Neural progenitor cell (in vitro differentiated cells): ENCODE data around the gene TWIST2. TPM values are rescaled to one million over a fixed set of nuclear protein-coding genes. Genes with fewer than 3 reads are reported as not detected.
A peak's percentile ranks its signal among the peaks of the same experiment; 100 is the strongest.

Source experiments
- DNase-seq: peaks from one replicate; pipeline ENCODE4 v3.0.0-alpha.2; 2016; ENCODE audit warnings: low spot score
- H2AFZ ChIP-seq: fragments of 200-600 bp; sonication (generic); replicated peaks from 2 replicates; pipeline ENCODE4 v1.6.1; 2016; ENCODE audit warnings: antibody characterized with exemption
- H3F3A ChIP-seq: fragments of 200-600 bp; sonication (generic); 2 replicates; pipeline ENCODE4 v1.6.1; 2016; ENCODE audit warnings: antibody characterized with exemption, low read depth
- H3K27ac ChIP-seq: fragments of 200-600 bp; sonication (generic); 2 replicates; pipeline ENCODE4 v1.5.1; 2016; ENCODE audit warnings: mild to moderate bottlenecking
- H3K27me3 ChIP-seq: fragments of 200-600 bp; sonication (generic); 2 replicates; pipeline ENCODE4 v1.6.1; 2016; ENCODE audit warnings: mild to moderate bottlenecking, moderate library complexity
- H3K36me3 ChIP-seq: fragments of 200-600 bp; sonication (generic); 2 replicates; pipeline ENCODE4 v1.5.1; 2016
- H3K4me1 ChIP-seq: fragments of 200-600 bp; sonication (generic); 2 replicates; pipeline ENCODE4 v1.6.1; 2016; ENCODE audit warnings: mixed run types
- H3K4me2 ChIP-seq: fragments of 200-600 bp; sonication (generic); 2 replicates; pipeline ENCODE4 v1.6.1; 2016
- H3K4me3 ChIP-seq: fragments of 200-600 bp; sonication (generic); 2 replicates; pipeline ENCODE4 v1.5.1; 2016
- H3K79me2 ChIP-seq: fragments of 200-600 bp; sonication (generic); 2 replicates; pipeline ENCODE4 v1.6.1; 2016; ENCODE audit warnings: low read depth
- H3K9ac ChIP-seq: fragments of 200-600 bp; sonication (generic); 2 replicates; pipeline ENCODE4 v1.6.1; 2016
- H3K9me3 ChIP-seq: fragments of 200-600 bp; sonication (generic); 2 replicates; pipeline ENCODE4 v1.5.1; 2016; ENCODE audit warnings: low read depth
- H4K20me1 ChIP-seq: fragments of 200-600 bp; sonication (generic); 2 replicates; pipeline ENCODE4 v1.6.1; 2016; ENCODE audit warnings: low read depth
- H3K27ac Mint-ChIP-seq: 3 replicates; pipeline ENCODE4 v1.8.0; 2021; ENCODE audit warnings: mixed read lengths
- H3K27me3 Mint-ChIP-seq: 2 replicates; pipeline ENCODE4 v1.8.0; 2022; ENCODE audit warnings: low read depth, mild to moderate bottlenecking, inconsistent platforms, moderate library complexity, mixed read lengths; ENCODE audit not compliant: insufficient read depth
- H3K36me3 Mint-ChIP-seq: 3 replicates; pipeline ENCODE4 v1.8.0; 2021; ENCODE audit warnings: mixed read lengths
- H3K4me1 Mint-ChIP-seq: 3 replicates; pipeline ENCODE4 v1.8.0; 2021; ENCODE audit warnings: mixed read lengths
- H3K4me3 Mint-ChIP-seq: 3 replicates; pipeline ENCODE4 v1.8.0; 2021; ENCODE audit warnings: mild to moderate bottlenecking, moderate library complexity, mixed read lengths
- H3K9me3 Mint-ChIP-seq: 3 replicates; pipeline ENCODE4 v1.8.0; 2020; ENCODE audit warnings: mixed read lengths
- CTCF ChIP-seq: fragments of 200-600 bp; sonication (generic); IDR thresholded peaks from 2 replicates; pipeline ENCODE4 v1.5.1; 2017; ENCODE audit warnings: antibody characterized with exemption, mild to moderate bottlenecking
- EZH2 ChIP-seq: fragments of 200-600 bp; sonication (generic); IDR thresholded peaks from 2 replicates; pipeline ENCODE4 v1.6.1; 2017; ENCODE audit warnings: antibody characterized with exemption, mild to moderate bottlenecking, moderate library complexity
- EZH2phosphoT487 ChIP-seq: fragments of 200-600 bp; sonication (generic); IDR thresholded peaks from 2 replicates; pipeline ENCODE4 v1.6.1; 2017; ENCODE audit warnings: antibody characterized with exemption
- total RNA-seq: library from RNA; depleted of rRNA; stranded (reverse); fragments of >200 nt; gene quantifications from 2 replicates; pipeline ENCODE4 v1.2.3, GENCODE V29; 2015; ENCODE audit warnings: low replicate concordance

The TWIST2 gene
- total RNA-seq, 1 donor from 2014 or later: 0.51 TPM

- no peaks in the 10 kb centered on the region for H3K36me3 Mint-ChIP-seq
- peaks cover 3% of the 10 kb centered on the region for H3K9me3 Mint-ChIP-seq
- Histone ChIP-seq H2AFZ (no peak overlapping the region), H3K4me3 (no peak overlapping the region), H3K4me1 (peaks cover 17% of the 10 kb centered on the region), H3K27me3 (no peaks in the 10 kb centered on the region), H3K79me2 (no peaks in the 10 kb centered on the region), H3K9me3 (no peaks in the 10 kb centered on the region), H3K36me3 (no peaks in the 10 kb centered on the region), H3K9ac (no peak overlapping the region), H4K20me1 (no peaks in the 10 kb centered on the region), H3K27ac (no peak overlapping the region), H3K4me2 (no peak overlapping the region), H3F3A (no peaks in the 10 kb centered on the region)
- TF ChIP-seq EZH2 (no peak), EZH2phosphoT487 (no peak), CTCF (no peak)
- peaks cover 40% of the 10 kb centered on the region for H3K4me1 Mint-ChIP-seq
- H3K4me3 Mint-ChIP-seq: no peak overlapping the region
- DNase-seq: no peak
- peaks cover 4% of the 10 kb centered on the region for H3K27me3 Mint-ChIP-seq
- H3K27ac Mint-ChIP-seq: no peak overlapping the region
Observed at GRCh38 chr2:238892204-238892500, 44.3 kb downstream of the TWIST2 start.

DNA sequence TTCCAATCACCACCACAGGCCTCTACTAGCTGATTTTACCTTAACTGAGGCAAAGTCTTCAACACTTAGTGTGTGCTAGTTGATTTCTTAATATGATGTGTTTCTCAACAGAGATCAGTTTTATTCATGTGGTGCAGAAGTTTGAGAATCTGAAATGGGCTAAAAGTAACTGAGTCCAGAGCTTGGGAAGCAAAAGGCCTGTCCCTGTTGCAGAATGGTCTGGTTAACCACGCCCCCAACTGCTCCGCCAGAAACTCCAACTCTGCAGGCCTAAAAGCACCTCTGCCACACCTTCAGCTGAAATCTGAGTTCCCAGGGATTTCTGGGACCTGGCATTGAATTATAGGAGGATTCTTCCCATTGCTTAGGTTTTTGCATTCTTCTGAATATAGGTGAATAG is 44.9 kb downstream of the TWIST2 start:
- Mint-ChIP-seq H3K4me1 (peaks cover 42% of the 10 kb centered on the region), H3K27ac (no peak overlapping the region), H3K9me3 (peaks cover 3% of the 10 kb centered on the region), H3K27me3 (peaks cover 4% of the 10 kb centered on the region), H3K36me3 (no peaks in the 10 kb centered on the region), H3K4me3 (no peak overlapping the region)
- H3K36me3 ChIP-seq: no peaks in the 10 kb centered on the region
- no peak overlapping the region for H3K4me2 ChIP-seq
- no peaks in the 10 kb centered on the region for H3K79me2 ChIP-seq
- H3K9me3 ChIP-seq: no peaks in the 10 kb centered on the region
- no peak overlapping the region for H2AFZ ChIP-seq
- no peaks in the 10 kb centered on the region for H3K27me3 ChIP-seq
- peaks cover 17% of the 10 kb centered on the region for H3K4me1 ChIP-seq
- no peak overlapping the region for H3K4me3 ChIP-seq
- H4K20me1 ChIP-seq: no peaks in the 10 kb centered on the region
- no peak for DNase-seq
- H3F3A ChIP-seq: no peaks in the 10 kb centered on the region
- TF ChIP-seq EZH2: no peak
- no peak for TF ChIP-seq CTCF
- TF ChIP-seq EZH2phosphoT487: no peak
- H3K27ac ChIP-seq: no peak overlapping the region
- H3K9ac ChIP-seq: no peak overlapping the region

- Mint-ChIP-seq H3K27me3 (peaks cover 4% of the 10 kb centered on the region), H3K9me3 (peaks cover 3% of the 10 kb centered on the region), H3K36me3 (no peaks in the 10 kb centered on the region), H3K4me1 (peaks cover 42% of the 10 kb centered on the region), H3K4me3 (peak overlapping the region; percentile 28), H3K27ac (peak overlapping the region; percentile 29)
- no peaks in the 10 kb centered on the region for H4K20me1 ChIP-seq
- no peaks in the 10 kb centered on the region for H3K27me3 ChIP-seq
- H3K4me3 ChIP-seq: no peak overlapping the region
- DNase-seq: peak; percentile 49
- H3K79me2 ChIP-seq: no peaks in the 10 kb centered on the region
- H2AFZ ChIP-seq: peak overlapping the region; percentile 51
- H3K4me1 ChIP-seq: peaks cover 17% of the 10 kb centered on the region
- H3K4me2 ChIP-seq: no peak overlapping the region
- H3F3A ChIP-seq: no peaks in the 10 kb centered on the region
- no peaks in the 10 kb centered on the region for H3K9me3 ChIP-seq
- TF ChIP-seq CTCF (no peak), EZH2 (no peak), EZH2phosphoT487 (no peak)
- H3K27ac ChIP-seq: no peak overlapping the region
- H3K36me3 ChIP-seq: no peaks in the 10 kb centered on the region
- no peak overlapping the region for H3K9ac ChIP-seq
Observed at GRCh38 chr2:238893349-238894000, 45.6 kb downstream of the TWIST2 start.
